CD4-positive, alpha-beta T cell (primary cell): ENCODE measurements around the gene IRX3. TPM values are rescaled to one million over a fixed set of nuclear protein-coding genes. Genes with fewer than 3 reads are reported as not detected.

Experiments
- ATAC-seq: fragments of 200-7000 bp; cut with Tn5 transposase; one replicate; pipeline ENCODE4 v1.10.0; 2022; ENCODE audit warnings: mild to moderate bottlenecking; ENCODE audit not compliant: poor library complexity
- CTCF ChIA-PET: fragments of 350-600 bp; sonication (Branson Sonifier 250); formaldehyde crosslinking; loops from one replicate; lab custom pipeline; 2021; ENCODE audit warnings: antibody characterized with exemption, inconsistent platforms; lab: Charles Lee
- POLR2A ChIA-PET: fragments of 350-600 bp; sonication (Branson Sonifier 250); formaldehyde crosslinking; loops from one replicate; lab custom pipeline; 2021; ENCODE audit warnings: antibody characterized with exemption, inconsistent platforms; lab: Charles Lee
- DNase-seq, 14 experiments: peaks; one replicate each; pipeline ENCODE4 v3.0.0-alpha.2; 2013 to 2020; ENCODE audit warnings: mixed read lengths in 2 of 14
- H3K27ac ChIP-seq, 2 donors: one replicate each; pipeline versions ENCODE4 v1.5.1 to v1.7.0; 2013; ENCODE audit warnings: low read length in 2 of 2, low read depth in 1 of 2, mild to moderate bottlenecking in 1 of 2
- H3K27me3 ChIP-seq, 2 experiments: 1 replicate in 1 of 2; 2 replicates in 1 of 2; pipeline versions ENCODE4 v1.6.1 to v1.7.0; 2013; ENCODE audit warnings: low read length in 2 of 2, control low read depth in 1 of 2, mild to moderate bottlenecking in 1 of 2, moderate library complexity in 1 of 2; ENCODE audit not compliant: insufficient read depth in 2 of 2, control insufficient read depth in 1 of 2
- H3K36me3 ChIP-seq: one replicate; pipeline ENCODE4 v1.6.1; 2013; ENCODE audit warnings: low read length, control low read depth; ENCODE audit not compliant: insufficient read depth
- H3K4me1 ChIP-seq: one replicate; pipeline ENCODE4 v1.6.1; 2013; ENCODE audit warnings: low read length, control low read depth; ENCODE audit not compliant: insufficient read depth
- H3K4me3 ChIP-seq: one replicate; pipeline ENCODE4 v1.5.1; 2013; ENCODE audit warnings: mild to moderate bottlenecking, low read length, moderate library complexity
- H3K9me3 ChIP-seq, 2 experiments: 1 replicate in 1 of 2; 2 replicates in 1 of 2; pipeline versions ENCODE4 v1.6.1 to v1.7.0; 2013; ENCODE audit warnings: low read length in 2 of 2, mild to moderate bottlenecking in 2 of 2, control low read depth in 1 of 2, moderate library complexity in 1 of 2; ENCODE audit not compliant: control insufficient read depth in 1 of 2, insufficient read depth in 1 of 2
- H3K27ac Mint-ChIP-seq: one replicate; pipeline ENCODE4 v1.8.0; 2020; ENCODE audit warnings: mixed read lengths
- H3K27me3 Mint-ChIP-seq: one replicate; pipeline ENCODE4 v1.8.0; 2021; ENCODE audit warnings: mixed read lengths
- H3K36me3 Mint-ChIP-seq: one replicate; pipeline ENCODE4 v1.8.0; 2021; ENCODE audit warnings: low read depth, mixed read lengths
- H3K4me1 Mint-ChIP-seq: one replicate; pipeline ENCODE4 v1.8.0; 2021; ENCODE audit warnings: low read depth, mixed read lengths
- H3K4me3 Mint-ChIP-seq: one replicate; pipeline ENCODE4 v1.8.0; 2020; ENCODE audit warnings: mild to moderate bottlenecking, mixed read lengths
- H3K9me3 Mint-ChIP-seq: one replicate; pipeline ENCODE4 v1.8.0; 2020; ENCODE audit warnings: mixed read lengths
- CTCF ChIP-seq: fragments of 200-600 bp; IDR thresholded peaks from one replicate; pipeline ENCODE4 v1.8.0; 2022; ENCODE audit warnings: antibody characterized with exemption, mild to moderate bottlenecking
- intact Hi-C, 2 experiments: fragments of 100-400 bp; cut with DNase I in 1 of 2; cut with micrococcal nuclease in 1 of 2; formaldehyde crosslinking; loops; one replicate each; pipeline versions ENCODE4 v1.15.1 to v1.9.0; 2023 to 2025; cut with DNase I, micrococcal nuclease
- total RNA-seq, 174 experiments: library from RNA in 2 of 174; stranded (reverse) in 2 of 174; gene quantifications; one replicate each; pipeline ENCODE4 v1.2.3 and lab custom pipeline; 2021 to 2026

Gene IRX3
- total RNA-seq, 2 experiments from 2014 or later, result not detected

DNA sequence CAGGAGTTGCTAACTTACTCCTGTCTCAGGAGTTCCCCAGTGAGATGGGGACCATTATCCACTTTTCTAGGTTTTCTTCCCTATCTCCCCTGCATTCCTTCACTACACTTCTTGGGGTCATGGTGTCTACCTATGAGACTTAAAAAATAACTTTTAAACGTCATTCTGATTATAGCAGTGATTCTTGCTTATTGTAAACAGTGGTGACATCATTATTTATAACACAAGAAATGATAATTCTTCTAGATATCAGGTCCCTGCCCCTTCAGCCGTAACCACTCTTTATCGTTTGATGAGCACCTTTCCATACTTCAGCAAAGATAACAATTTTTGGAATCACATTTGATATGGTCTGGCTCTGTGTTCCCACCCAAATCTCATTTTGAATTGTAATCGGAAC lies 27.2 kb upstream of the IRX3 start:
- Mint-ChIP-seq H3K27me3 (peaks cover 5% of the 10 kb centered on the region), H3K4me3 (no peak overlapping the region), H3K36me3 (no peaks in the 10 kb centered on the region), H3K4me1 (no peaks in the 10 kb centered on the region), H3K27ac (no peak overlapping the region), H3K9me3 (no peaks in the 10 kb centered on the region)
- H3K4me1 ChIP-seq, result no peaks in the 10 kb centered on the region
- intact Hi-C loops, result no loop called here
- DNase-seq, result no peak
- H3K36me3 ChIP-seq, result no peaks in the 10 kb centered on the region
- no peak for ATAC-seq
- ChIA-PET CTCF (no interaction called here), POLR2A (no interaction called here)
- no peaks in the 10 kb centered on the region for H3K9me3 ChIP-seq
- no peak for TF ChIP-seq CTCF
- no peak overlapping the region for H3K27ac ChIP-seq
- no peak overlapping the region for H3K4me3 ChIP-seq
- no peaks in the 10 kb centered on the region for H3K27me3 ChIP-seq

GRCh38 chr16:54312502-54312991 lies 26.0 kb upstream of the IRX3 start:
- Histone ChIP-seq H3K27ac (no peak overlapping the region), H3K9me3 (no peaks in the 10 kb centered on the region), H3K36me3 (no peaks in the 10 kb centered on the region), H3K27me3 (no peaks in the 10 kb centered on the region), H3K4me3 (no peak overlapping the region), H3K4me1 (no peaks in the 10 kb centered on the region)
- no peak for DNase-seq
- Mint-ChIP-seq H3K4me3 (no peak overlapping the region), H3K36me3 (no peaks in the 10 kb centered on the region), H3K9me3 (no peaks in the 10 kb centered on the region), H3K27ac (no peak overlapping the region), H3K27me3 (peaks cover 5% of the 10 kb centered on the region), H3K4me1 (no peaks in the 10 kb centered on the region)
- intact Hi-C loops, result no loop called here
- POLR2A ChIA-PET, result no interaction called here
- ATAC-seq, result no peak
- CTCF ChIA-PET, result no interaction called here
- no peak for TF ChIP-seq CTCF

DNA sequence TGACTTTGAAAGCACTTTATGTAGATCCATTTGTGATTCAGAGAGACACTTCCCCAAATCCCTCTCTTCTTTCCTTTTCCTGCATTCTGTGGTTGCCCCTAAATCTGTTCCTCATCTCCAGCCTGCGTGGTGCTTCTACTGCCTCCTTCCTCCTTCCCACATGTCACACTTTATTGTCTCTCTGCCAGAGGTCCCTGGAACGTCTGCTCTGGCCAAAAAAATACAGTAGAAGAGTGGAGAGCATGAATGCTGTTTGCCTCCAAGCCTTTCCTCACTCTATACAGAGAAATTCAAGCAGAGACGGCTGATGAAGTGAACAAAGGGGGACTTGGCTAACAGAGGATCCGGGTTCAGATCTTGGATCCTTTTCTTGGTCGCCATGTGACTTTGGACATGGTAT lies 22.8 kb upstream of the IRX3 start:
- Mint-ChIP-seq H3K36me3 (no peaks in the 10 kb centered on the region), H3K27ac (no peak overlapping the region), H3K4me1 (no peaks in the 10 kb centered on the region), H3K9me3 (no peaks in the 10 kb centered on the region), H3K4me3 (no peak overlapping the region), H3K27me3 (peaks cover 15% of the 10 kb centered on the region)
- Histone ChIP-seq H3K4me1 (no peaks in the 10 kb centered on the region), H3K4me3 (no peak overlapping the region), H3K27ac (no peak overlapping the region), H3K36me3 (no peaks in the 10 kb centered on the region), H3K27me3 (no peaks in the 10 kb centered on the region), H3K9me3 (no peaks in the 10 kb centered on the region)
- no peak for TF ChIP-seq CTCF
- intact Hi-C loops, result no loop called here
- DNase-seq, result no peak
- CTCF ChIA-PET, result no interaction called here
- POLR2A ChIA-PET, result no interaction called here
- no peak for ATAC-seq
